ENCODE measurements around the gene SGIP1. TPM values are rescaled to one million over a fixed set of nuclear protein-coding genes. Genes with fewer than 3 reads are reported as not detected.

SGIP1 gene
- total and polyA plus RNA-seq, 2 donors (not counting 3 experiments of a cell fraction or from before 2014, with no cell fraction given) = 30.9 to 68.9 TPM

DNA sequence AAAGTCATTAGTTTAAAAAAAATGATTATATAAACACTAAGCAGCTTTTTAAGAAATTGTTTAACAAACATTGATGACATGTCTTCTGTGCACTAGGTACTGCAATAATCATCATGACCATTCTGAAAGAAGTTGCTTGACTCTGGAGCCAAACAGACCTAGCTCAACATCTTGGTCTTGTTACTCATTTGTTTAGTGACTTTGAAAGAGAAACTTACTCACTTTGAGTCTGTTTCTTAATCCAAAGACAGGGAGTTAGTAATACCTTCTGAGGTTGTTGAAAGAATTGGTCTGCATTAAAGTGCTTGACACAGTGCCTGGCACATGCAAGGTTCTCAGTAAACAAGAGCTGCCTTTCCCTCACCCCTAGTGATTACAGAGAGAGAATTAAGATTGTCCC, 84.4 kb downstream of the SGIP1 start:
- POLR2A ChIA-PET = no interaction called here
- Histone ChIP-seq H3K79me2 (ENCODE audit: control insufficient read depth, insufficient read depth, low read length) (no peaks in the 10 kb centered on the region), H3K4me3 (replicated peaks in 1 of 3; ENCODE audit: insufficient read depth in 1 of 3, low read depth in 1 of 3, low read length in 3 of 3) (no peak overlapping the region), H3K9me3 (replicated peaks; ENCODE audit: control insufficient read depth, insufficient read depth, low read length) (no peaks in the 10 kb centered on the region), H3K27ac (ENCODE audit: insufficient read depth, low read depth, low read length) (no peak overlapping the region), H3K27me3 (ENCODE audit: control insufficient read depth in 2 of 2, insufficient read depth in 2 of 2, low read length in 2 of 2) (no peaks in the 10 kb centered on the region), H3K9me1 (replicated peaks; ENCODE audit: control insufficient read depth, extremely low read depth, insufficient read depth, low read length) (no peaks in the 10 kb centered on the region), H3K4me2 (ENCODE audit: insufficient read depth, low read length) (no peak overlapping the region), H3K9ac (replicated peaks; ENCODE audit: extremely low read depth, insufficient read depth, low read length) (no peak overlapping the region), H4K20me1 (replicated peaks; ENCODE audit: control insufficient read depth, extremely low read depth, insufficient read depth, low read length) (no peaks in the 10 kb centered on the region), H2AFZ (ENCODE audit: low read depth, low read length) (no peak overlapping the region), H3K4me1 (ENCODE audit: control insufficient read depth, extremely low read depth, insufficient read depth, low read length) (peaks cover 2% of the 10 kb centered on the region), H3K36me3 (ENCODE audit: control insufficient read depth in 2 of 2, extremely low read depth in 1 of 2, insufficient read depth in 2 of 2, low read length in 2 of 2) (no peaks in the 10 kb centered on the region)
- no peak for DNase-seq (ENCODE audit: low read depth, low spot score)
- no peak for FAIRE-seq
- intact Hi-C loops (cut with micrococcal nuclease) = no loop called here
- CTCF ChIA-PET = interaction anchor here (0.9 to 1.1 kb wide), 2 partner anchors 108 to 115 kb away, joined by 3 read pairs; no protein-coding TSS in a partner anchor
- no peak for TF ChIP-seq MYC (IDR thresholded peaks at IDR 0.05; ENCODE audit: low read depth, low read length)
- no peak for TF ChIP-seq GATA2 (IDR thresholded peaks at IDR 0.05; ENCODE audit: insufficient read depth, insufficient read length, low read depth, low read length)
- TF ChIP-seq FOS (IDR thresholded peaks at IDR 0.05; ENCODE audit: borderline replicate concordance, insufficient read depth, low read length) = no peak
- TF ChIP-seq CTCF (IDR thresholded peaks at IDR 0.05; ENCODE audit: extremely low read depth in 1 of 2, insufficient read depth in 1 of 2, low read depth in 1 of 2, low read length in 2 of 2) = no peak
- TF ChIP-seq POLR2A (IDR thresholded peaks at IDR 0.05; ENCODE audit: low read depth, low read length) = no peak
- TF ChIP-seq EZH2 (IDR thresholded peaks at IDR 0.05; ENCODE audit: borderline replicate concordance, low read depth, low read length, severe bottlenecking) = no peak
- no peak for TF ChIP-seq POLR2AphosphoS5 (IDR thresholded peaks at IDR 0.05; ENCODE audit: insufficient read depth, low read depth, low read length)
- no peak for TF ChIP-seq JUN (IDR thresholded peaks at IDR 0.05; ENCODE audit: borderline replicate concordance, insufficient read depth, insufficient read length, low read depth)
- dilution Hi-C loops (cut with MboI; ENCODE audit: extremely low pct_ligation_motif_present, low sequenced_read_pairs) = no loop called here
- BruUV-seq (replicated peaks) = no TSS peak
